Measurements from ENCODE around the gene C2orf78.

- TF ChIP-seq CTCF (IDR thresholded peaks at IDR 0.05; ENCODE audit: low read depth, low read length): no peak
- no peak for TF ChIP-seq EZH2phosphoT487 (IDR thresholded peaks at IDR 0.05; ENCODE audit: low read depth)
Observed at GRCh38 chr2:73770725-73771124, 13.3 kb upstream of the C2orf78 start.

All from OCI-LY3 (cell line).